OCI-LY1 (cell line): ENCODE results near the gene REV3L.

Source experiments
- H2AFZ ChIP-seq: fragments of 200-600 bp; sonication (generic), shearing (Covaris generic); 2 replicates; pipeline ENCODE4 v1.6.0; 2014; ENCODE audit warnings: antibody characterized with exemption, mild to moderate bottlenecking, low read length
- H3F3A ChIP-seq: fragments of 200-600 bp; sonication (generic), shearing (Covaris generic); 2 replicates; pipeline ENCODE4 v1.6.0; 2014; ENCODE audit warnings: mild to moderate bottlenecking, antibody characterized with exemption, low read length, moderate library complexity; ENCODE audit not compliant: insufficient read depth
- H3K27ac ChIP-seq: fragments of 200-600 bp; sonication (generic); 2 replicates; pipeline ENCODE4 v1.5.1; 2014; ENCODE audit warnings: low read length, mixed run types, mild to moderate bottlenecking, low read depth; ENCODE audit not compliant: poor library complexity, severe bottlenecking
- H3K27me3 ChIP-seq: fragments of 200-600 bp; sonication (generic); 2 replicates; pipeline ENCODE4 v1.6.0; 2014; ENCODE audit warnings: antibody characterized with exemption, mild to moderate bottlenecking, low read length, moderate library complexity; ENCODE audit not compliant: insufficient read depth
- H3K36me3 ChIP-seq: fragments of 200-600 bp; sonication (generic); 2 replicates; pipeline ENCODE4 v1.6.1; 2014; ENCODE audit warnings: mild to moderate bottlenecking, antibody characterized with exemption, low read length, moderate library complexity, mixed read lengths; ENCODE audit not compliant: insufficient read depth
- H3K4me1 ChIP-seq: fragments of 200-600 bp; sonication (generic); 2 replicates; pipeline ENCODE4 v1.5.1; 2014; ENCODE audit warnings: mild to moderate bottlenecking, low read length, moderate library complexity; ENCODE audit not compliant: insufficient read depth, severe bottlenecking
- H3K4me2 ChIP-seq: fragments of 200-600 bp; sonication (generic), shearing (Covaris generic); 2 replicates; pipeline ENCODE4 v1.6.1; 2014; ENCODE audit warnings: low read length
- H3K4me3 ChIP-seq: fragments of 200-600 bp; sonication (generic); 2 replicates; pipeline ENCODE4 v1.5.1; 2014; ENCODE audit warnings: low read length, low read depth, mild to moderate bottlenecking, mixed read lengths; ENCODE audit not compliant: poor library complexity, severe bottlenecking
- H3K79me2 ChIP-seq: fragments of 200-600 bp; shearing (Covaris generic); 2 replicates; pipeline ENCODE4 v1.6.1; 2016; ENCODE audit warnings: mixed run types, low read length, mixed read lengths; ENCODE audit not compliant: insufficient read depth
- H3K9ac ChIP-seq: fragments of 200-600 bp; sonication (generic), shearing (Covaris generic); 2 replicates; pipeline ENCODE4 v1.6.1; 2014; ENCODE audit warnings: mild to moderate bottlenecking, low read length, mixed read lengths
- H3K9me2 ChIP-seq: fragments of 200-600 bp; sonication (generic), shearing (Covaris generic); 2 replicates; pipeline ENCODE4 v1.6.1; 2014; ENCODE audit warnings: low read depth, mild to moderate bottlenecking, low read length, mixed read lengths
- H3K9me3 ChIP-seq: fragments of 200-600 bp; shearing (Covaris generic); 2 replicates; pipeline ENCODE4 v1.6.1; 2014; ENCODE audit warnings: low read length, mixed read lengths
- H4K20me1 ChIP-seq: fragments of 200-600 bp; sonication (generic), shearing (Covaris generic); 2 replicates; pipeline ENCODE4 v1.6.0; 2016; ENCODE audit warnings: mild to moderate bottlenecking, low read length; ENCODE audit not compliant: insufficient read depth
- EZH2 ChIP-seq: fragments of 200-600 bp; sonication (generic), shearing (Covaris generic); IDR thresholded peaks from 2 replicates; pipeline ENCODE4 v1.8.0; 2017; ENCODE audit warnings: borderline replicate concordance, mixed run types, mild to moderate bottlenecking, antibody characterized with exemption, low read length, moderate library complexity, mixed read lengths
- TF ChIP-seq, protein P1 (sequence below): fragments of 200-600 bp; sonication (generic), shearing (Covaris generic); IDR thresholded peaks from 2 replicates; pipeline ENCODE4 v1.5.1; 2017; ENCODE audit warnings: mild to moderate bottlenecking, antibody characterized with exemption, low read length, moderate library complexity, mixed read lengths

REV3L gene

DNA sequence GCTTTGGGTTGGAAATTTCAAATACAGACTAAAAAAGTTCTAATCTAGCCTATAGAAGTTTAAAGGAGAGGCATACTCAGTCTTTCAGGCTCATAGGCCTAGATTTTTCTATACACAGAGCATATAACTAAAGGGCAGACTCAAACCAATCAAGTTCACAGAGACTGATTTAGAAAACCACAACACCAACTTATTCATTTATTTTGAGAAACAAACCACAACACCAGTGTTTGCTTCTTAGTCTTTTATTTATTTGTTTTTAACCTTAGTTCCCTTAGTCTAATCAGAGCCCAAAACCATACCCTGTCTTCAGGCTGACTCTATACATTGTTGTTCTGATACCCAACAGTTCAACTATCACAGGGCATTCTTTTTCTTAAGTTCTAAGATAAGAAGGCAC lies 103.7 kb downstream of the REV3L start:
- H3K27ac ChIP-seq = no peak overlapping the region
- H3K79me2 ChIP-seq = no peaks in the 10 kb centered on the region
- H2AFZ ChIP-seq = no peak overlapping the region
- H3K9ac ChIP-seq = no peak overlapping the region
- TF ChIP-seq, protein P1, sequence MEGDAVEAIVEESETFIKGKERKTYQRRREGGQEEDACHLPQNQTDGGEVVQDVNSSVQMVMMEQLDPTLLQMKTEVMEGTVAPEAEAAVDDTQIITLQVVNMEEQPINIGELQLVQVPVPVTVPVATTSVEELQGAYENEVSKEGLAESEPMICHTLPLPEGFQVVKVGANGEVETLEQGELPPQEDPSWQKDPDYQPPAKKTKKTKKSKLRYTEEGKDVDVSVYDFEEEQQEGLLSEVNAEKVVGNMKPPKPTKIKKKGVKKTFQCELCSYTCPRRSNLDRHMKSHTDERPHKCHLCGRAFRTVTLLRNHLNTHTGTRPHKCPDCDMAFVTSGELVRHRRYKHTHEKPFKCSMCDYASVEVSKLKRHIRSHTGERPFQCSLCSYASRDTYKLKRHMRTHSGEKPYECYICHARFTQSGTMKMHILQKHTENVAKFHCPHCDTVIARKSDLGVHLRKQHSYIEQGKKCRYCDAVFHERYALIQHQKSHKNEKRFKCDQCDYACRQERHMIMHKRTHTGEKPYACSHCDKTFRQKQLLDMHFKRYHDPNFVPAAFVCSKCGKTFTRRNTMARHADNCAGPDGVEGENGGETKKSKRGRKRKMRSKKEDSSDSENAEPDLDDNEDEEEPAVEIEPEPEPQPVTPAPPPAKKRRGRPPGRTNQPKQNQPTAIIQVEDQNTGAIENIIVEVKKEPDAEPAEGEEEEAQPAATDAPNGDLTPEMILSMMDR = no peak
- no peak for TF ChIP-seq EZH2
- no peaks in the 10 kb centered on the region for H3K9me3 ChIP-seq
- no peaks in the 10 kb centered on the region for H3F3A ChIP-seq
- H3K4me1 ChIP-seq = no peaks in the 10 kb centered on the region
- peaks cover 94% of the 10 kb centered on the region for H3K36me3 ChIP-seq
- H3K27me3 ChIP-seq = no peaks in the 10 kb centered on the region
- no peak overlapping the region for H3K4me2 ChIP-seq
- H4K20me1 ChIP-seq = no peaks in the 10 kb centered on the region
- H3K4me3 ChIP-seq = no peak overlapping the region
- no peaks in the 10 kb centered on the region for H3K9me2 ChIP-seq

DNA sequence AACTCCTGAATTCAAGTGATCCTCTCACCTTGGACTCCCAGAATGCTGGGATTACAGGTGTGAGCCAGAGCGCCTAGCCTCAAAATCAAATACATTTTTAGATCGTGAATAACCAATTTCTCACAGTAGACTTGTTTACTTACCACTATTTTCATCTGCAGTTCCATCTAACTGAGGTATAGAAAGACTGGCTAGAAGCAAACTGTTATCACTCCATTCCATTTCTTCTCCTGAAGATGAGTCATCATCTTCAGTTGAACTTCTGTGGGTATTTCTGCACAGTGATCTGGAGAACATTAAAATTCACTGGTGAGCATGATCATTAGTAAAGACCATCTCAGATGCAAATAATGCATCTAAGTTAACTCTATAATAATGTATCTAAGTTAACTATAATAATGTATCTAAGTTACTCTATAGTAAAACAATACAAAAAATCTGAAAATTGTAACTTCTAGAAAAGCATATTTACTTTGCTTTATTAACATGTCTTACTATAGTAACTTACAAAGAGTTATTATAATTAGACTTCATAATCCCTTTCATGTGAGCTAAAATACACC lies 105.4 kb downstream of the REV3L start:
- Histone ChIP-seq H2AFZ (no peak overlapping the region), H3K36me3 (peaks cover 92% of the 10 kb centered on the region), H3K27me3 (no peaks in the 10 kb centered on the region), H3K27ac (no peak overlapping the region), H3K4me2 (no peak overlapping the region), H3K9me3 (no peaks in the 10 kb centered on the region), H3K4me3 (no peak overlapping the region), H4K20me1 (no peaks in the 10 kb centered on the region), H3K4me1 (no peaks in the 10 kb centered on the region), H3F3A (no peaks in the 10 kb centered on the region), H3K79me2 (no peaks in the 10 kb centered on the region), H3K9me2 (no peaks in the 10 kb centered on the region), H3K9ac (no peak overlapping the region)
- TF ChIP-seq EZH2 = no peak
- TF ChIP-seq, protein P1 = no peak

DNA sequence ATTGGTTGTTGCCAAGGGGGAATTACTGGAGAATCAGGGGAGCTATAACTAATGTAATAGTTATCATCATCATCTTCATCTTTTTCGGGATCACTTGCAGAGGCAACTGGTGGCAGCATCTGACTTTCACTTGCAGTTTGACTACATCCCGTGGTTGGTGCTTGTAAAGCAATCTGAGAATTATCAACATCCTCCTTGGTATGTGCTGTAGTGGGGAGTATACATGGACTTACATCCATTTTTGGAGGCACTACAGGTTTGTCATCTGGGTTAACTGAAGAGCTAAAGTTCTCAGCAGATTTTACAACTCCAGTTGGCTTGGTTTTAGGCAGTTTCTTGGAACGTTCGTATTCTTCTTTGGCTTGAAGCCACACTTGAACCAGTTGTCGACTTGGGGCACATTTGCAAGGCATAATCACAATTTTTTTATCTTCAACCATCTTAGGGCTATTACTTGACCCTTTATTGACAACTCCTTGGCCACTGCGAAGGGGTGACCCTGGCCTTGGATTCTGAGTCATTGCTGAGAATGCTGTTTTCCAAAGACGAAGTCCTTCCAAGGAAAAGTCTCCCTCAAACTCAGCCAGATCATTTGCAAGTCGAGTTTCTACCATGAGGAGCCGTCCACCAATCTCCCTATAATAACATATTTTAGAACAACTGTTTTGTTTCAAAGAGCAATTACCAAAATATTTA lies 115.5 kb downstream of the REV3L start:
- Histone ChIP-seq H4K20me1 (no peaks in the 10 kb centered on the region), H3K4me1 (no peaks in the 10 kb centered on the region), H3K79me2 (no peaks in the 10 kb centered on the region), H3F3A (no peaks in the 10 kb centered on the region), H3K4me3 (no peak overlapping the region), H3K36me3 (peaks cover 43% of the 10 kb centered on the region), H2AFZ (no peak overlapping the region), H3K9me3 (no peaks in the 10 kb centered on the region), H3K27ac (no peak overlapping the region), H3K9me2 (no peaks in the 10 kb centered on the region), H3K27me3 (no peaks in the 10 kb centered on the region), H3K9ac (no peak overlapping the region), H3K4me2 (no peak overlapping the region)
- no peak for TF ChIP-seq EZH2
- TF ChIP-seq, protein P1 = no peak
